ENCODE data around the gene ZNF91. TPM values are rescaled to one million over a fixed set of nuclear protein-coding genes. Genes with fewer than 3 reads are reported as not detected.

Gene ZNF91
- total and polyA plus RNA-seq, 10 of the 15 experiments (the other 5 are each of a cell fraction or from before 2014, with no cell fraction given), result 4.6 to 31.1 (median 11.3) TPM

DNA sequence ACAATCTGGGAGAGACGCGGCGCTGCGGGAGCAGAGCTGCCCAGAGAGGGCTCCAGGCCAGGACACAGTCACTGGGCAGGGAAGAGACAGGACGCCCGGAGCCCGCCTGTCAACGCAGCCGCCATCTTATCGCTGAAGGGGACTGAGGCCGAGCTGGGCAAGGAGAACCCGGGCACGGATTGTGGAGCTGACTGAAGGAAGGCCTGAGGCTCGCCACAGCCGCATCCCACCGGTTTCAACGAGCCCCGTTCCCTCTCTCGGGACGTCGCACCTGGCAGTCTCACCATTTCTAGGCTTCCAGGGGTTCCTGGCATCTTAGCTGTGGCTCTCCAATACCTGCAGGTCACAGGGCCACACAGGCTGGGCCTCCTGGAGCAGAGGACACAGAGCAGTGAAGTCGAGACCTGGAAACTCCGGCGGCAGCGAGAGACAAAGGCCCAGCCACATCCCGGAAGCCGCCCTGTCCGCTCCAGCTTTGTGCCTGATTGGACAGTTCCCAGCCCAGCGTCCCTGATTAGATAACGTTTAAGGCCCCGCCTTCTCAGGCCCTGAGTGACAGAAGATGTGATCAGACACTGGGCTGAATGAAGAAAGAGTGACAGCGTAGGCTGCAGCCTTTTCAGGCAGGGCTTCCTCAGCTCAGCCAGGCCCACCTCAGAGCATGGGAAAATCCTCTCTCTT is at the start of gene ZNF91 (continued):
- TF ChIP-seq, protein P1, sequence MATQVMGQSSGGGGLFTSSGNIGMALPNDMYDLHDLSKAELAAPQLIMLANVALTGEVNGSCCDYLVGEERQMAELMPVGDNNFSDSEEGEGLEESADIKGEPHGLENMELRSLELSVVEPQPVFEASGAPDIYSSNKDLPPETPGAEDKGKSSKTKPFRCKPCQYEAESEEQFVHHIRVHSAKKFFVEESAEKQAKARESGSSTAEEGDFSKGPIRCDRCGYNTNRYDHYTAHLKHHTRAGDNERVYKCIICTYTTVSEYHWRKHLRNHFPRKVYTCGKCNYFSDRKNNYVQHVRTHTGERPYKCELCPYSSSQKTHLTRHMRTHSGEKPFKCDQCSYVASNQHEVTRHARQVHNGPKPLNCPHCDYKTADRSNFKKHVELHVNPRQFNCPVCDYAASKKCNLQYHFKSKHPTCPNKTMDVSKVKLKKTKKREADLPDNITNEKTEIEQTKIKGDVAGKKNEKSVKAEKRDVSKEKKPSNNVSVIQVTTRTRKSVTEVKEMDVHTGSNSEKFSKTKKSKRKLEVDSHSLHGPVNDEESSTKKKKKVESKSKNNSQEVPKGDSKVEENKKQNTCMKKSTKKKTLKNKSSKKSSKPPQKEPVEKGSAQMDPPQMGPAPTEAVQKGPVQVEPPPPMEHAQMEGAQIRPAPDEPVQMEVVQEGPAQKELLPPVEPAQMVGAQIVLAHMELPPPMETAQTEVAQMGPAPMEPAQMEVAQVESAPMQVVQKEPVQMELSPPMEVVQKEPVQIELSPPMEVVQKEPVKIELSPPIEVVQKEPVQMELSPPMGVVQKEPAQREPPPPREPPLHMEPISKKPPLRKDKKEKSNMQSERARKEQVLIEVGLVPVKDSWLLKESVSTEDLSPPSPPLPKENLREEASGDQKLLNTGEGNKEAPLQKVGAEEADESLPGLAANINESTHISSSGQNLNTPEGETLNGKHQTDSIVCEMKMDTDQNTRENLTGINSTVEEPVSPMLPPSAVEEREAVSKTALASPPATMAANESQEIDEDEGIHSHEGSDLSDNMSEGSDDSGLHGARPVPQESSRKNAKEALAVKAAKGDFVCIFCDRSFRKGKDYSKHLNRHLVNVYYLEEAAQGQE (IDR thresholded peaks at IDR 0.05; ENCODE audit: low read depth, low read length), result no peak
- no peak for TF ChIP-seq EED (IDR thresholded peaks at IDR 0.05; ENCODE audit: low read depth)
- TF ChIP-seq PAX8 (IDR thresholded peaks at IDR 0.05), result no peak
- TF ChIP-seq, protein P2, sequence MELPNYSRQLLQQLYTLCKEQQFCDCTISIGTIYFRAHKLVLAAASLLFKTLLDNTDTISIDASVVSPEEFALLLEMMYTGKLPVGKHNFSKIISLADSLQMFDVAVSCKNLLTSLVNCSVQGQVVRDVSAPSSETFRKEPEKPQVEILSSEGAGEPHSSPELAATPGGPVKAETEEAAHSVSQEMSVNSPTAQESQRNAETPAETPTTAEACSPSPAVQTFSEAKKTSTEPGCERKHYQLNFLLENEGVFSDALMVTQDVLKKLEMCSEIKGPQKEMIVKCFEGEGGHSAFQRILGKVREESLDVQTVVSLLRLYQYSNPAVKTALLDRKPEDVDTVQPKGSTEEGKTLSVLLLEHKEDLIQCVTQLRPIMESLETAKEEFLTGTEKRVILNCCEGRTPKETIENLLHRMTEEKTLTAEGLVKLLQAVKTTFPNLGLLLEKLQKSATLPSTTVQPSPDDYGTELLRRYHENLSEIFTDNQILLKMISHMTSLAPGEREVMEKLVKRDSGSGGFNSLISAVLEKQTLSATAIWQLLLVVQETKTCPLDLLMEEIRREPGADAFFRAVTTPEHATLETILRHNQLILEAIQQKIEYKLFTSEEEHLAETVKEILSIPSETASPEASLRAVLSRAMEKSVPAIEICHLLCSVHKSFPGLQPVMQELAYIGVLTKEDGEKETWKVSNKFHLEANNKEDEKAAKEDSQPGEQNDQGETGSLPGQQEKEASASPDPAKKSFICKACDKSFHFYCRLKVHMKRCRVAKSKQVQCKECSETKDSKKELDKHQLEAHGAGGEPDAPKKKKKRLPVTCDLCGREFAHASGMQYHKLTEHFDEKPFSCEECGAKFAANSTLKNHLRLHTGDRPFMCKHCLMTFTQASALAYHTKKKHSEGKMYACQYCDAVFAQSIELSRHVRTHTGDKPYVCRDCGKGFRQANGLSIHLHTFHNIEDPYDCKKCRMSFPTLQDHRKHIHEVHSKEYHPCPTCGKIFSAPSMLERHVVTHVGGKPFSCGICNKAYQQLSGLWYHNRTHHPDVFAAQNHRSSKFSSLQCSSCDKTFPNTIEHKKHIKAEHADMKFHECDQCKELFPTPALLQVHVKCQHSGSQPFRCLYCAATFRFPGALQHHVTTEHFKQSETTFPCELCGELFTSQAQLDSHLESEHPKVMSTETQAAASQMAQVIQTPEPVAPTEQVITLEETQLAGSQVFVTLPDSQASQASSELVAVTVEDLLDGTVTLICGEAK (IDR thresholded peaks at IDR 0.05; ENCODE audit: borderline replicate concordance), result peak; percentile 87
- TF ChIP-seq POLR2AphosphoS2 (IDR thresholded peaks at IDR 0.05; ENCODE audit: low read depth, low read length), result peak; percentile 64; the same call in 1 of the 2 replicates
- TF ChIP-seq, protein P3, sequence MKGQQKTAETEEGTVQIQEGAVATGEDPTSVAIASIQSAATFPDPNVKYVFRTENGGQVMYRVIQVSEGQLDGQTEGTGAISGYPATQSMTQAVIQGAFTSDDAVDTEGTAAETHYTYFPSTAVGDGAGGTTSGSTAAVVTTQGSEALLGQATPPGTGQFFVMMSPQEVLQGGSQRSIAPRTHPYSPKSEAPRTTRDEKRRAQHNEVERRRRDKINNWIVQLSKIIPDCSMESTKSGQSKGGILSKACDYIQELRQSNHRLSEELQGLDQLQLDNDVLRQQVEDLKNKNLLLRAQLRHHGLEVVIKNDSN (IDR thresholded peaks at IDR 0.05; ENCODE audit: borderline replicate concordance, extremely low read length, insufficient read depth, low read depth, low read length), result no peak
- TF ChIP-seq MTA2 (IDR thresholded peaks at IDR 0.05; ENCODE audit: low read depth), result no peak
- TF ChIP-seq STAT3 (IDR thresholded peaks at IDR 0.05; ENCODE audit: low read depth, low read length), result no peak
- TF ChIP-seq ASH2L (IDR thresholded peaks at IDR 0.05; ENCODE audit: borderline replicate concordance, low read depth), result no peak
- TF ChIP-seq POLR2AphosphoS5 (IDR thresholded peaks at IDR 0.05; ENCODE audit: low read length), result peak; percentile 98
- TF ChIP-seq CHD2 (IDR thresholded peaks at IDR 0.05; ENCODE audit: borderline replicate concordance, low read depth, low read length), result peak; percentile 84
- no peak for TF ChIP-seq ZNF384 (IDR thresholded peaks at IDR 0.05; ENCODE audit: borderline replicate concordance, low read depth, low read length)
- TF ChIP-seq NRF1 (conservative IDR thresholded peaks at IDR 0.05; ENCODE audit: low read depth, low read length), result no peak
- TF ChIP-seq CHD4 (IDR thresholded peaks at IDR 0.05), result no peak
- TF ChIP-seq NR2F1 (conservative IDR thresholded peaks at IDR 0.05), result no peak
- no peak for TF ChIP-seq RB1 (IDR thresholded peaks at IDR 0.05; ENCODE audit: borderline replicate concordance)
- peak; percentile 57; the same call in 1 of the 2 replicates for TF ChIP-seq CREB1 (IDR thresholded peaks at IDR 0.05; ENCODE audit: low read depth)
- TF ChIP-seq FOXM1 (IDR thresholded peaks at IDR 0.05; ENCODE audit: low read depth, low read length), result no peak
- TF ChIP-seq, protein P4, sequence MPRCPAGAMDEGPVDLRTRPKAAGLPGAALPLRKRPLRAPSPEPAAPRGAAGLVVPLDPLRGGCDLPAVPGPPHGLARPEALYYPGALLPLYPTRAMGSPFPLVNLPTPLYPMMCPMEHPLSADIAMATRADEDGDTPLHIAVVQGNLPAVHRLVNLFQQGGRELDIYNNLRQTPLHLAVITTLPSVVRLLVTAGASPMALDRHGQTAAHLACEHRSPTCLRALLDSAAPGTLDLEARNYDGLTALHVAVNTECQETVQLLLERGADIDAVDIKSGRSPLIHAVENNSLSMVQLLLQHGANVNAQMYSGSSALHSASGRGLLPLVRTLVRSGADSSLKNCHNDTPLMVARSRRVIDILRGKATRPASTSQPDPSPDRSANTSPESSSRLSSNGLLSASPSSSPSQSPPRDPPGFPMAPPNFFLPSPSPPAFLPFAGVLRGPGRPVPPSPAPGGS (IDR thresholded peaks at IDR 0.05; ENCODE audit: borderline replicate concordance, insufficient read depth, low read depth, low read length, poor library complexity, severe bottlenecking), result no peak
- TF ChIP-seq CBFB (IDR thresholded peaks at IDR 0.05; ENCODE audit: low read depth), result peak; percentile 81; the same call in 1 of the 2 replicates
- TF ChIP-seq EZH2 (IDR thresholded peaks at IDR 0.05; ENCODE audit: borderline replicate concordance, control insufficient read depth, low read depth, low read length), result no peak
